GM10266 (cell line): ENCODE measurements around the gene INTS7.
"Not testable (repeated sequence)": the region's sequence is repeated elsewhere in the genome, so short reads cannot be mapped to it uniquely, and the experiment has no call there.

Experiments used
- DNase-seq: peaks from one replicate; pipeline ENCODE4 v3.0.0; 2012; ENCODE audit errors: extremely low spot score
- CTCF ChIP-seq: IDR thresholded peaks from 2 replicates; pipeline ENCODE4 v1.5.1; 2012; ENCODE audit warnings: mild to moderate bottlenecking, low read depth; ENCODE audit not compliant: control insufficient read depth, insufficient read depth; ENCODE audit errors: missing control alignments

INTS7 gene

GRCh38 chr1:211939876-211940468 is 95.4 kb downstream of the INTS7 start:
- TF ChIP-seq CTCF, result no peak
- peak; percentile 59 for DNase-seq

GRCh38 chr1:211938561-211938997 is 96.8 kb downstream of the INTS7 start:
- no peak for TF ChIP-seq CTCF
- DNase-seq, result no peak

GRCh38 chr1:211937422-211937821 is 97.9 kb downstream of the INTS7 start:
- DNase-seq, result not testable (repeated sequence)

GRCh38 chr1:211935448-211935970 is 99.8 kb downstream of the INTS7 start:
- DNase-seq, result peak; percentile 83
- no peak for TF ChIP-seq CTCF

GRCh38 chr1:211933946-211934714 is 101.2 kb downstream of the INTS7 start:
- DNase-seq, result no peak
- no peak for TF ChIP-seq CTCF

- DNase-seq, result no peak
- no peak for TF ChIP-seq CTCF
Measured at GRCh38 chr1:211932933-211933254, 102.5 kb downstream of the INTS7 start.

GRCh38 chr1:211932231-211932932 is 103.0 kb downstream of the INTS7 start:
- no peak for DNase-seq
- TF ChIP-seq CTCF, result no peak
